Liver (tissue), 9 donors: ENCODE results near the gene ABHD17C. TPM values are rescaled to one million over a fixed set of nuclear protein-coding genes. Genes with fewer than 3 reads are reported as not detected.

Experiments used
- DNase-seq: peaks from one replicate; pipeline ENCODE4 v3.0.0-alpha.2; 2017; ENCODE audit warnings: low spot score
- H3K27ac ChIP-seq, 2 donors: one replicate each; pipeline ENCODE4 v1.7.0; 2013; ENCODE audit warnings: inconsistent platforms in 2 of 2, low read length in 2 of 2, control low read depth in 1 of 2, low read depth in 1 of 2, mild to moderate bottlenecking in 1 of 2
- H3K27me3 ChIP-seq, 4 donors: one replicate each; pipeline versions ENCODE4 v1.6.1 to v1.7.0; 2013; ENCODE audit warnings: low read length in 3 of 4, inconsistent platforms in 1 of 4, mild to moderate bottlenecking in 1 of 4, moderate library complexity in 1 of 4; ENCODE audit not compliant: control insufficient read depth in 4 of 4, insufficient read depth in 4 of 4
- H3K36me3 ChIP-seq, 4 donors: one replicate each; pipeline versions ENCODE4 v1.6.1 to v1.7.0; 2013; ENCODE audit warnings: low read length in 3 of 4, mild to moderate bottlenecking in 3 of 4, low read depth in 1 of 4, moderate library complexity in 1 of 4; ENCODE audit not compliant: control insufficient read depth in 4 of 4, insufficient read depth in 3 of 4
- H3K4me1 ChIP-seq, 4 donors: one replicate each; pipeline versions ENCODE4 v1.6.1 to v1.7.0; 2013; ENCODE audit warnings: low read length in 3 of 4, mild to moderate bottlenecking in 3 of 4, moderate library complexity in 1 of 4; ENCODE audit not compliant: control insufficient read depth in 4 of 4, insufficient read depth in 4 of 4
- H3K4me3 ChIP-seq, 3 donors: one replicate each; pipeline versions ENCODE4 v1.6.1 to v1.7.0; 2013; ENCODE audit warnings: low read length in 3 of 3, control low read depth in 1 of 3, low read depth in 1 of 3, mild to moderate bottlenecking in 1 of 3
- H3K9ac ChIP-seq, 2 donors: one replicate each; pipeline ENCODE4 v1.7.0; 2013; ENCODE audit warnings: low read length in 2 of 2, mild to moderate bottlenecking in 2 of 2, moderate library complexity in 2 of 2, control low read depth in 1 of 2, low read depth in 1 of 2
- H3K9me3 ChIP-seq, 4 donors: one replicate each; pipeline versions ENCODE4 v1.6.1 to v1.7.0; 2013; ENCODE audit warnings: low read length in 3 of 4; ENCODE audit not compliant: control insufficient read depth in 4 of 4
- ATF3 ChIP-seq: IDR thresholded peaks from 2 replicates; pipeline ENCODE4 v1.6.1; 2016; ENCODE audit warnings: antibody characterized with exemption
- EGR1 ChIP-seq, 2 donors: IDR thresholded peaks; 2 replicates each; pipeline ENCODE4 v1.6.1; 2016 to 2018; ENCODE audit warnings: antibody characterized with exemption in 2 of 2, low read depth in 2 of 2
- FOXA1 ChIP-seq: IDR thresholded peaks from 2 replicates; pipeline ENCODE4 v1.6.1; 2016; ENCODE audit warnings: antibody characterized with exemption
- FOXA2 ChIP-seq: IDR thresholded peaks from 2 replicates; pipeline ENCODE4 v1.6.1; 2016; ENCODE audit warnings: antibody characterized with exemption
- GABPA ChIP-seq, 2 donors: IDR thresholded peaks in 1 of 2; conservative IDR thresholded peaks in 1 of 2; 2 replicates each; pipeline ENCODE4 v1.6.1; 2016; ENCODE audit warnings: antibody characterized with exemption in 2 of 2, mild to moderate bottlenecking in 1 of 2, moderate library complexity in 1 of 2
- HNF4A ChIP-seq, 2 donors: conservative IDR thresholded peaks; 2 replicates each; pipeline ENCODE4 v1.6.1; 2016; ENCODE audit warnings: antibody characterized with exemption in 2 of 2, mild to moderate bottlenecking in 2 of 2
- HNF4G ChIP-seq: IDR thresholded peaks from 2 replicates; pipeline ENCODE4 v1.6.1; 2016; ENCODE audit warnings: antibody characterized with exemption
- JUND ChIP-seq, 2 donors: IDR thresholded peaks; 2 replicates each; pipeline ENCODE4 v1.6.1; 2016; ENCODE audit warnings: antibody characterized with exemption in 2 of 2
- NR2F2 ChIP-seq: IDR thresholded peaks from 2 replicates; pipeline ENCODE4 v1.6.1; 2016; ENCODE audit warnings: antibody characterized with exemption
- RAD21 ChIP-seq, 2 donors: IDR thresholded peaks; 2 replicates each; pipeline ENCODE4 v1.6.1; 2016; ENCODE audit warnings: antibody characterized with exemption in 2 of 2, mild to moderate bottlenecking in 2 of 2
- RXRA ChIP-seq, 2 donors: IDR thresholded peaks; 2 replicates each; pipeline ENCODE4 v1.6.1; 2017 to 2018; ENCODE audit warnings: antibody characterized with exemption in 2 of 2, mild to moderate bottlenecking in 1 of 2
- SP1 ChIP-seq: IDR thresholded peaks from 2 replicates; pipeline ENCODE4 v1.6.1; 2018; ENCODE audit warnings: antibody characterized with exemption, mild to moderate bottlenecking
- TAF1 ChIP-seq: conservative IDR thresholded peaks from 2 replicates; pipeline ENCODE4 v1.6.1; 2016; ENCODE audit warnings: antibody characterized with exemption, mild to moderate bottlenecking
- YY1 ChIP-seq: IDR thresholded peaks from 2 replicates; pipeline ENCODE4 v1.6.1; 2016; ENCODE audit warnings: antibody characterized with exemption, mild to moderate bottlenecking
- WGBS: extraction: QIAGEN DNeasy Blood & Tissue Kit; methylation state at CpG from one replicate; pipeline ENCODE4 v1.1.7; 2013; 5-methylcytosine and 5-hydroxymethylcytosine counted together
- polyA plus RNA-seq, 2 donors: library from polyadenylated mRNA; stranded (reverse) in 1 of 2; unstranded in 1 of 2; fragments of 200-250 nt in 1 of 2; fragments of >200 nt in 1 of 2; fragmentation: Nextera tagmentation in 1 of 2; extraction: Ambion mirVana in 1 of 2; gene quantifications; one replicate each; pipeline versions ENCODE4 v1.2.1 to v1.2.3, GENCODE V29; 2013 to 2015
- total RNA-seq, 2 donors: library from RNA; depleted of rRNA; stranded (reverse); fragments of >200 nt; gene quantifications; one replicate each; pipeline ENCODE4 v1.2.3, GENCODE V29; 2014
- TF ChIP-seq, protein P1 (sequence below): IDR thresholded peaks from 2 replicates; pipeline ENCODE4 v1.6.1; 2016; ENCODE audit warnings: antibody characterized with exemption
- TF ChIP-seq, protein P2 (sequence below): fragments of 150-350 bp; IDR thresholded peaks from 2 replicates; pipeline ENCODE4 v1.5.1; 2017; ENCODE audit warnings: improper control_type of control experiment, low read depth, low read length; ENCODE audit not compliant: missing input control
- donor health status: healthy.
- donor health status: healthy.
- donor health status: healthy.
- donor health status: healthy.
- donor health status: healthy.

The ABHD17C gene
- total and polyA plus RNA-seq, 4 donors: 0.79 to 3.0 (median 2.0) TPM

DNA sequence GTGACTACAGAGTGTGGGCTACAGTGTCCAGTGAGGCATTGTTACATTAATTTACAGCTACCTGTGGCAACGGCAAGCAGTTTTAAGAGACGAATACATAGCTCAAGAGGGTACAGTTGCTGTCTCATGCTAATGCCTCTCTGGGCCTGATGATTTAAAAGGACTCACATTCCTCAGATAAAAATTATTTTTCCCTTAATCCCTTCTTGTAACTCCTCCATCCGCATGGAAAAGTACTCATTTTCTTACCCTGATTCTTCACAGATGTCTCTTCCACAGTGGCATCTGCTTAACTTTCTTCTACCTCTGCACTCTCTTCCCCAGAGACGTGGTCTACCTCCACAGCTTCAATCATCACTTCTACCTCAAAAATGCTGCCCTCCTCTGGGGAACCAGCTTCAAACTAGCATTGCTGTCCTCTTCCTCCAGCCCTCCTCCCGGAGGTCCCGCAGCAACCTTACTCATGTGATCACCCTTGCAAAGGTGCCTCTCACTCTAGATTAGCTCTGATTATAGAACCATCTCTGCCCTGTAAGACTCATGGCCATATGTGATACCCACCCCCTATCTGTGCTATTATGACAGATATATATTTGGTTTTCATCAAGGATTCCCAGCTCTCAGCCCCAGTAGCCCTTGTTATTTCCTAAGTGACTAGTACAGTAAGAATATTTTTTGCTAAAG lies 21.4 kb upstream of the ABHD17C start:
- TF ChIP-seq, protein P1, sequence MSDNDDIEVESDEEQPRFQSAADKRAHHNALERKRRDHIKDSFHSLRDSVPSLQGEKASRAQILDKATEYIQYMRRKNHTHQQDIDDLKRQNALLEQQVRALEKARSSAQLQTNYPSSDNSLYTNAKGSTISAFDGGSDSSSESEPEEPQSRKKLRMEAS: no peak
- TF ChIP-seq YY1: no peak
- no peak for TF ChIP-seq NR2F2
- no peak for TF ChIP-seq HNF4G
- TF ChIP-seq RAD21 (IDR thresholded peaks at IDR 0.05): no peak
- TF ChIP-seq ATF3: no peak
- TF ChIP-seq GABPA (IDR thresholded peaks at IDR 0.05 in 1 of 2, conservative IDR thresholded peaks at IDR 0.05 in 1 of 2): no peak
- TF ChIP-seq FOXA1: no peak
- TF ChIP-seq, protein P2, sequence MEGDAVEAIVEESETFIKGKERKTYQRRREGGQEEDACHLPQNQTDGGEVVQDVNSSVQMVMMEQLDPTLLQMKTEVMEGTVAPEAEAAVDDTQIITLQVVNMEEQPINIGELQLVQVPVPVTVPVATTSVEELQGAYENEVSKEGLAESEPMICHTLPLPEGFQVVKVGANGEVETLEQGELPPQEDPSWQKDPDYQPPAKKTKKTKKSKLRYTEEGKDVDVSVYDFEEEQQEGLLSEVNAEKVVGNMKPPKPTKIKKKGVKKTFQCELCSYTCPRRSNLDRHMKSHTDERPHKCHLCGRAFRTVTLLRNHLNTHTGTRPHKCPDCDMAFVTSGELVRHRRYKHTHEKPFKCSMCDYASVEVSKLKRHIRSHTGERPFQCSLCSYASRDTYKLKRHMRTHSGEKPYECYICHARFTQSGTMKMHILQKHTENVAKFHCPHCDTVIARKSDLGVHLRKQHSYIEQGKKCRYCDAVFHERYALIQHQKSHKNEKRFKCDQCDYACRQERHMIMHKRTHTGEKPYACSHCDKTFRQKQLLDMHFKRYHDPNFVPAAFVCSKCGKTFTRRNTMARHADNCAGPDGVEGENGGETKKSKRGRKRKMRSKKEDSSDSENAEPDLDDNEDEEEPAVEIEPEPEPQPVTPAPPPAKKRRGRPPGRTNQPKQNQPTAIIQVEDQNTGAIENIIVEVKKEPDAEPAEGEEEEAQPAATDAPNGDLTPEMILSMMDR: no peak
- no peak for TF ChIP-seq SP1
- no peak for TF ChIP-seq RXRA (IDR thresholded peaks at IDR 0.05)
- TF ChIP-seq FOXA2: no peak
- no peak for TF ChIP-seq JUND (IDR thresholded peaks at IDR 0.05)
- TF ChIP-seq TAF1: no peak
- no peak for TF ChIP-seq HNF4A (conservative IDR thresholded peaks at IDR 0.05)
- TF ChIP-seq EGR1 (IDR thresholded peaks at IDR 0.05; ENCODE audit: low read depth in 2 of 2): no peak
- Histone ChIP-seq H3K9me3 (no peaks in the 10 kb centered on the region), H3K4me3 (no peak overlapping the region), H3K9ac (no peak overlapping the region), H3K36me3 (no peaks in the 10 kb centered on the region), H3K4me1 (peaks cover 0 to 7% (median 6%) of the 10 kb centered on the region in 4 donors), H3K27me3 (no peaks in the 10 kb centered on the region), H3K27ac (no peak overlapping the region)
- WGBS: 85% methylated on average over 6 of the region's 6 CpGs
- no peak for DNase-seq

DNA sequence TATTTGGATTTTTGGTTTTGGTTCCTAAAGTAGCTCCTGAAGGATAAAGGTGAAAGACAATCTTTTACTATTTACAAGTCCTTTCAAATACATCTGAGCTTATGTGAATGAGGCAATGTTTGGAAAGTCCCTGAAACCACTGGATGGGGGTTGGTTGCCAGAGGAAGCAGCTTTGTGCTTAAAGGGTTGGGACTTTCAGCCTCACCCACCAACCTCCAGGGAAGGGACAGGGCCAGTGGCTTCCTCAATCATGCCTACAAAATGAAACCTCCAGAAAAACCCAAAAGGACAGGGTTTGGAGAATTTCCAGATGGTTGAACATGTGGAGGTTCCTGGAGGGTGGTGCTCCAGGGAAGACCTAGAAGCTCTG lies 20.9 kb upstream of the ABHD17C start:
- no peak overlapping the region for H3K4me3 ChIP-seq
- H3K36me3 ChIP-seq: no peaks in the 10 kb centered on the region
- DNase-seq: no peak
- H3K9me3 ChIP-seq: no peaks in the 10 kb centered on the region
- no peaks in the 10 kb centered on the region for H3K27me3 ChIP-seq
- no peak overlapping the region for H3K9ac ChIP-seq
- H3K27ac ChIP-seq: no peak overlapping the region
- peaks cover 0 to 1% (median under 1%) of the 10 kb centered on the region in 4 donors for H3K4me1 ChIP-seq
- TF ChIP-seq EGR1 (IDR thresholded peaks at IDR 0.05; ENCODE audit: low read depth in 2 of 2): no peak

DNA sequence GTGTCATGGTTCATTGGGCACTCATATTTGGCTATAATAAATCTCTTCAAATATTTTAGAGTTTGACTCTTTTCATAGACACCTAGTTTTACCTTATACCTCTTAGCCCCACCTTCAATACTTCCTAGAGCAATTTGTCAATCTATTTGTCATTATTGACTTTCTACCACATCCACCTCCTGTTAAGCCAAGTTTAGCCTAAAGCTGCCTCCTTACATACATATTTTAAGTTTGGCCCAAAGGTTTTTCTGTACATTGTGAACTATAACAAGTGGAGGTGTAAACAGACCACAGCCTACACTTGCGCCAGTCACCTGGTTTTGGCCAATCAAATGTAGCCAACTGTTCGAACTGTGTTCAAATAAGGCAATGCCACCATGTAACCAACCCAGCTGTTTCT lies 18.1 kb upstream of the ABHD17C start:
- no peaks in the 10 kb centered on the region for H3K9me3 ChIP-seq
- no peak for TF ChIP-seq FOXA1
- no peak for TF ChIP-seq HNF4G
- no peak overlapping the region for H3K4me3 ChIP-seq
- H3K4me1 ChIP-seq: no peaks in the 10 kb centered on the region
- no peak overlapping the region for H3K9ac ChIP-seq
- no peak overlapping the region for H3K27ac ChIP-seq
- 93% methylated on average over 2 of the region's 2 CpGs for WGBS
- no peak for DNase-seq
- H3K36me3 ChIP-seq: no peaks in the 10 kb centered on the region
- H3K27me3 ChIP-seq: no peaks in the 10 kb centered on the region
